HS-5 (cell line): ENCODE measurements around the gene CLEC17A.
"Not testable (repeated sequence)": the region's sequence is repeated elsewhere in the genome, so short reads cannot be mapped to it uniquely, and the experiment has no call there.

Source experiments
- DNase-seq: peaks from one replicate; pipeline ENCODE4 v3.0.0-alpha.2; 2012; ENCODE audit warnings: low read depth

CLEC17A gene

GRCh38 chr19:14559916-14560775, 22.7 kb upstream of the CLEC17A start:
- DNase-seq, result no peak

- DNase-seq, result no peak
These were observed 22.1 kb upstream of the CLEC17A start for GRCh38 chr19:14560776-14561108.

GRCh38 chr19:14561249-14561648, 21.6 kb upstream of the CLEC17A start:
- DNase-seq, result no peak

- DNase-seq, result no peak
These were observed 21.0 kb upstream of the CLEC17A start for GRCh38 chr19:14561847-14562351.

GRCh38 chr19:14562660-14563589, 20.0 kb upstream of the CLEC17A start:
- no peak for DNase-seq

- DNase-seq, result no peak
These were observed 19.3 kb upstream of the CLEC17A start for GRCh38 chr19:14563590-14563926.

GRCh38 chr19:14563989-14564651, 18.8 kb upstream of the CLEC17A start:
- no peak for DNase-seq

DNA sequence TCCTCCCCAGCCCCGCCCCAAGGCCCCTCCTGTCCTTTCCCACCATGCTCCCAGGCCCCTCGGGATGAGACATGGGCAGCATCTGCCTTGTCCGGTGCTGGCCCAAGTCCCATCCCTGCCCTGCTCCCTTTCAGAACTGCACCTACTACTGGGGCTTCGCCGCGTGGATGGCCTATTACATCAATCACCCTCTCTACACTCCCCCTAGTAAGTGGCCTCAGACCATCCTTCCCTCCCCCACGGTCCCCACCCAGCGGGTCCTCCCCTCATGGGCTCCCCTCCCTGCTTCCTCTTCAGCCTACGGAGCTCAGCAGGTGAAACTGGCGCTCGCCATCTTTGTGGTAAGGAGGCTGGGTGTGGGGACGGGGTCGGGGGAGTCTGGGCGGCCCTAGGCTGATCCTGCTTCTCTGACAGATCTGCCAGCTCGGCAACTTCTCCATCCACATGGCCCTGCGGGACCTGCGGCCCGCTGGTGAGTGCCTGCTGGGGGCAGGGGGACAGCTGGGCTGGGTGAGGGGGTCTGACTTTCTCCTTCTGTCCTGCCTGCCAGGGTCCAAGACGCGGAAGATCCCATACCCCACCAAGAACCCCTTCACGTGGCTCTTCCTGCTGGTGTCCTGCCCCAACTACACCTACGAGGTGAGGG, 18.1 kb upstream of the CLEC17A start:
- DNase-seq, result not testable (repeated sequence)

GRCh38 chr19:14565298-14565679, 17.6 kb upstream of the CLEC17A start:
- no peak for DNase-seq

- DNase-seq, result no peak
These were observed 16.8 kb upstream of the CLEC17A start for GRCh38 chr19:14565765-14566711.

DNA sequence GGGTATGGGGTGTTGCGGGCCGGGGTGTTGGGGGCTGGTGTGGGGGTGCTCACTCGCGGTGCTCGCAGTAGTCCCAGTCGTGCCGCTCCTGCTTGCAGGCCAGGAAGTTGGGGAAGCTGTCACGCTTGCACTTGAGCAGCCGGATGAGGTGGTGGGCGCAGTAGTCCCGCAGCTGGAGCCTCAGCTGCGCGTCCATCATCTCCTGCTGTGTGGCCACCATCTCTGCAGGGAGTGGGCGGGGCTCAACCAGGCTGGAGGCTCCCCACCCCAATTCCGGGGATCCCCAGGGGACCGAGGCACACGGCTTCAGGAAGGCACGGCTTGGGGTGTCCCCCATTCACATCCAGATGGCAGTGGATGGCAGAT, 16.2 kb upstream of the CLEC17A start:
- no peak for DNase-seq

DNA sequence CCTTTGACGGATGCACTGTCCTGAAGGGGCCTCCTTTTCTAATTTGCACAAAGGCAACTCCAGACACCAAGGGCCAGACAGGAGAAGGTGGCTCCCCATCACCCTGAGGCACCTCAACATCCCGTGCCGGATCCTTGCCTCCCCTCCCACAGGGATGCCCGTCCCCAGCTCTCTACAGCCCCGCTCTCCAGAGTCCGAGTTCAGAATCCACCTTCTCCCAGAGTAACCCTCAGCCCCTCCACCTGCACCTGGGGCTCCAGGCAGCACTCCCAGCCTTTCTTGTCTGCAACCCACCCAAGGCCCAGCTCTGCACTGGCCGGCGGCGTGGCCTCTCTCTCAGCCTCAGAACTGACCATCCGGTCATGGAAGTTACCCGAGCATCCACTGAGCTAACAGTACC, 15.8 kb upstream of the CLEC17A start:
- no peak for DNase-seq

- no peak for DNase-seq
These were observed 11.9 kb upstream of the CLEC17A start for GRCh38 chr19:14570864-14571527.

DNA sequence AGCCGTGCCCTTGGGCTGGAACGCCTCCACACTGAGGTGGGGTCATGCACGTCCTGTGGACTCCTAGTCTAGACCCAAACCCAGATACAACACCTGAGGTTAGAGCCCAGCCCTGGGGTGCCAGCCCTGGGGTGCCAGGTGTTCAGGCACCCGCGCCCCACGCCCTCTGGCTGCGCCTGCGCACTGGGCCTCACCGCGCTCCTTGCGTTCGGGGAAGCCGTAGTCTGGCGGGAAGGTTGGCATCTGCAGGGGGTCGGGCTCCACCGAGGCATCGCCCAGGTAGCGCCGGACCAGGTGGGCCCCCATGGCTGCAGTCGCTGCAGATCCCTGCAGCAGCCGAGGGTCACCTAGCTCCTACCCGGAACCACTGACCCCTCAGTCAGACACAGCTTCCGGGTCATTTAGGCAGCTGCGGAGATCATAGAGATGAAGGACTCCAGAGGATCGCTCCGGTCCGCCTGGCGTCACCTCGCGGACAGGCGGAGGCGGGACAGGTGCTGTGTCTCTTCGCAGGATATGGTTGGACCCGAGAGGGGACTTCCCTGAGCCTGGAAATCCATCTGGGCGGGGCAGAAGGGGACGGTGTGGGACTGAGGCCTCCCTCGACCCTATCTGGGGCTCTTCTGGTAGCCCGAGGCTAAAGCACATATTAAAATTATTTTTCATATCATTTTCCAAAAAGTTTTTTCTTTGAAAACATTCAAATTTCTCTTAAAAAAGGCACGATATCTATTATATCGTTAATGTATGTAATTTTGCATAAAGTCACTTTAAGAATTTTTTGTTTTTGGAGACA, 11.0 kb upstream of the CLEC17A start, which contains the start of gene NDUFB7:
Gene NDUFB7 (minus strand): TSS at position 372 of the 796 bp plus-strand sequence. CDS start 66 bp downstream, at position 306.
- peak; percentile 87 for DNase-seq

- no peak for DNase-seq
These were observed 7.4 kb upstream of the CLEC17A start for GRCh38 chr19:14575428-14575980.

DNA sequence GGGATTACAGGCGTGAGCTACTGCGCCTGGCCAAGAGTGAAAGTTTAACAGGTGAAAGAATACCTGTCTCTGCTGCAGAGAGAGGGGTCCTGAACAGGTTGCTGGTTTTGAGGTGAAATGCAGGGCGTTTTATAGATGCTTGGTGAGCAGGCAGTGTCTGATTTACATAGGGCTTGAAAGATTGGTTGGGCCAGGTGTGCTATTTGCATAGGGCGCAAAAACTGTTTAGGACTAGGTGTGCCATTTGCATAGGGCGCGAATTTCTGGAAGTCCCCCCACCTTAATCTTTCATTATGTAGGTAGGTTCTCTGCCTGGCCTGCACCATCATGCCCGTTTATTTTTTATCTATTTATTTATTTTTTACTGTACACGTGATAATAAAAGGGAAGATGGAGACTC, 6.5 kb upstream of the CLEC17A start:
- no peak for DNase-seq

- DNase-seq, result no peak
These were observed 5.6 kb upstream of the CLEC17A start for GRCh38 chr19:14577264-14577663.

DNA sequence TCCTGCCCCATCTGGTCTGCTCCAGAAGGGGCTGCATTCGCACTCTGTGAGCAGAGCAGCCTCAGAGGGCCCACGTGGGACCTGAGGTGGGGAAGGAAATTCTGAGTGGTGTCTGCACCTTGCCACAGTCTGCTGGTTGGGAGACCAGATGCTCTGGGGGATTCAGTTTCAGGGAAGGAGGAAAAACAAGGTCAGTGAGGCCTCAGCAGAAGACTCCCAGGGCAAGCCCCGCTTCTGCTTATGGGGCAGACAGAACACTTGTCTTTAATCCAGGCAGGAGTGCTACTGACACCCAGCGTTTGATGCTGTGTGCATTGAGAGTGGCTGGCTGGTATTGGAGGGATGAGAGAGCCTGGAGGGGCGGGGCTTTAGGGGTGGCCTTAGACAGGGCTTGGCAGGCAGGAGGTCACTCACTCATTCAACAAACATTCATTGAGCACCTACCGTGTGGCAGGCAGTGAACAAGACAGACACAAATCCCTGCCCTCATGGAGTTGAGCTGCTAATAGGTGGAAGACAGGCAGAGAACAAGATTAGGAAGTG, 4.9 kb upstream of the CLEC17A start:
- DNase-seq, result no peak
